GM19238 (cell line): ENCODE results near the gene EIF6.
"Not testable (repeated sequence)": the region's sequence is repeated elsewhere in the genome, so short reads cannot be mapped to it uniquely, and the experiment has no call there.

Experiments used
- DNase-seq: peaks from one replicate; pipeline ENCODE4 v3.0.0; 2011; ENCODE audit warnings: low spot score; ENCODE audit not compliant: insufficient read length

The EIF6 gene

DNA sequence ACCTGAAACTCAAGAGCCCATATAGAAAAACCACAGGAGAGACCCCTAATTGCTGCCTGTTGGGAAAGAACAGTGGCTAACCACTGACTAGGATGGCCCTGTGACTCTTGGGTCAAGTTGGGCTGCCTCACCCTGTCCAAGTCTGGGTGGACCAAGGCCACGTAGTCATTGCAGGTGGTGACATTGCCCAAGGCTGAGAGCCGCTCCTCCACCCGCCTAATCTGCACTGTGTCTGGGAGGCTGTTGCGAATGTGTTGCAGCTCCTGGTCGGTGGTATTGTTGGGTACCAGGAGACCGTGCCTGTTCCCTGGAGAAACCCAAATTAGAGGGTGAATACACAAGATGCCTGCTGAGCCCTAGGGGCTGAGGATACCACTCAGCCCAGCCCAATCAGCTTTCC, 4.0 kb downstream of the EIF6 start:
- DNase-seq, result no peak

DNA sequence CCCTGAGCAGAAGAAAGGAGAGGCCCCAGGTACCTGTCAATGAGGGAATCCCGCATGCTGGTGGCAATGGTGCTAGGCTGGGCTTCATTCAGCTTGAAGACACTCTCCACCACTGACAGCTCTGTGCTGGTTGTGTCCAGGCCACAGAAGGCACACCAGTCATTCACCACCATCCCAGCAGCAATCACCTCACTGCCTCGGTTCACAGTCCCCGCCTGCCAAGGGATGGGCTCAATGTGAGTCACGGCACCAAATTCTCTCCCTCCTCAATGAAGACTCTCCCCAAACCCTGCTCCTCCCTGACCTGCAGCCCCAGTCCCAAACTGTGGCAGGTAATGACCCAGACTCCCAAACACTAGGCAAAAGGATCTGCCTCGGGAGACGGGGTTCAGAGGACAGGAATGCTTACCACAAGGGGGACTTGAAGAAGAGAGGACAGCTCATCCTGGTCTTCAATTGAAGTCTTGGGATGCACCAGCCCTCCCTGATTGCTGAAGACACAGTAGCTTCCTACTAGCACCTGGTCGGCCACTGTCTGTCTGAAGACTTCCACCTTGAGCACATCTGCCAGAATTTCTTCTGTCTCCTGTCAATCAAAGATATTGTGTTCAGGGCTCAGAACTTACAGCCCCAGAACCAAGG, 4.9 kb downstream of the EIF6 start:
- no peak for DNase-seq

DNA sequence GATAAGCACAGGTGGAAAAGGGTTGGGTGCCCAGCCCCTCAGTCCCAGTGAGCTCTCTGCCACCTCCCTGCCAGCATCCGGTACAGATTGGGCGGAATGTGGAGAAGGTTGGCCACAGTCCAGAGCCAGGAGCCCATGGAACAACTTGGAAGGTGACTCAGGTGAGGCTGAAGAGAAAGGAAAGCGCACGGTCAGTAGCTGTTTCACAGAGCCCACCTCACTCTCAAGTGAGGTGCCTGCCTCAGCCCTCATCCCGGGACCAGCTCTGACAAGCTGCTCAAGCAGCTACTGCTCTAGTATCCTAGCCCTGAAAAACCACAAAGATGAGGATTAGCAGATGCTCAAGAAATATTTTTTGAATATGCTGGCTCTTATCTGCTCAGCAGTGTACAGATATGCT, 5.5 kb downstream of the EIF6 start:
- no peak for DNase-seq

DNA sequence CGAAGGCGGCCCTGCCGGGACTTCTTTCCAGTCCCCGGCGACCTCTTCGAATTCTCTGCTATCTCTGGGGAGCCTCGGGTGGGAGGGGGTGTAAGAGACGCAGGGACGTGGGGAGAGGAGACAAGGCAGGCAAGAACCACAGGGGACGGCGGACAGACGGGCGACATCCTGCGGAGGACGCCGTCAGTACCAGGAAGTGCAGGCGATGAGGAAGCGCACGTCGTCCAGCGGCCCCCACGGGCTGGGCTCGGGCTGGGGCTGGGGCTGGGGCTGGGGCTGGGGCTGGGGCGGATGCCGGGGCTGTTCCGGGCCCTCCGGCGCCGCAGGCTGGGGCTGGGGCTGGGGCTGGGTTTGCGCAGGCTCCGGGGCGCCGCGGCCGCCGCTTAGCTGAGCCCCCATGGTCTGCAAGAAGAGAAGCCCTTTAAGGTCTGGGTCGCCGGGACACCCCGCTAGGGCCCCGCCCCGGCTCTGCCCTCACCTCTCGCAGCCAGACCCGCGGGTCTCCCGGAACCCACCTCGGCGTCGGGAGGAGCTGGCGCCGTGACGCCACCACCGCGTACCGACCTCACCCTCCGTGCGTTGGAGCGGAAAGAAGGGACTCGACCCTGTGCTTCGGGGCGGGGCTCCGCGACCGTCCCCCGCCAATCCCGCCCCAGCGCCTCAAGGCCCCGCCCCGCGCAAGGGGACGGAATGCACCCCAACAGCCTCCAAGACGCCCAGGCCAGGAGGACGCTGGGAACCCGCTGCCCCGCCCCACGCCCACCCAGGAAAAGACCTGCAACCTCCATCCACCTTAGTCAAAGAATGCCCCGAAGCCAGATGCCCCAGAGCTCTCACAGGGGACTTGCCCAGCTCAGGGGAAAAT, 6.8 kb downstream of the EIF6 start, which contains the start of gene MMP24OS:
Gene MMP24OS, minus strand, starts transcription at position 592 of the 865 bp plus-strand sequence. Its CDS starts 193 bp downstream, at position 399.
- peak; percentile 95 for DNase-seq

DNA sequence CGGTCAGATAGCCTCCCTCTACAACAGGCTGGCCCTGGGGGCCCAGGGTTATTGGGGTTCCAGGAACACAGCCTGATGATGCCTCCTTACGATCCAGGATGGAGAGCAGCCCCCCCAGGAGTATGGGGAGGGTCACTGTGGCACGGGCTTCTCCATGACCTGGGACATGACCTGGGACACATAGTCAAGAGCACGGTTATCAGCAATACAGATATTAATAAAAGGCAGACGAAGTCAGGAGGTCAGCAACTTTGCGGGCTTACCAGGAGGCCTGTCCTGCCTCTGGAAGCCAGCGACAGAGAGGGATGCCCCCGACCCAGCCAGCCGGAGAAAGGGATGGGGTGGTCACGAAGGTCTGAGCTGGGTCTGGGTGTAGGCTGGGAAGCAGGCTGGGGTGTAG, 7.4 kb downstream of the EIF6 start:
- no peak for DNase-seq

DNA sequence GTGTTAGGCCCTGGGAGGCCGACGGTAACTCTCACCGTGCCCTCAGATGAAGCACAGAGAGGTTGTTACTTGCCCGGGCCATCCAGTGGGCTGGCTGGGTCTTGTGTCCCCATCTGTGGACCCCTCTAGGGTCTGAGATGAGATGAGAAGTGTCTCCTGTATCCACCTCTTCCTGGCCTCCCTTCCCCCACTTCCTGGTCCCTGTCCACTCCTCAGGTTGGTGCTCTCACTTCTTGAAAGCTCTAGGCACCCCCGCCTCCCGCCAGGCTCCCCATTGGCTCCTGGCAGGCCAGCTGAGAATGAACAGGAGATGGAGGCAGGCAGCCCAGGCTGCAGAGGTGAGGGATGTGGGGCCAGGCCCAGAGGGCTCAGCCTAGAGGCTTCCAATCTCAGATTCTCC, 8.2 kb downstream of the EIF6 start:
- DNase-seq, result no peak

DNA sequence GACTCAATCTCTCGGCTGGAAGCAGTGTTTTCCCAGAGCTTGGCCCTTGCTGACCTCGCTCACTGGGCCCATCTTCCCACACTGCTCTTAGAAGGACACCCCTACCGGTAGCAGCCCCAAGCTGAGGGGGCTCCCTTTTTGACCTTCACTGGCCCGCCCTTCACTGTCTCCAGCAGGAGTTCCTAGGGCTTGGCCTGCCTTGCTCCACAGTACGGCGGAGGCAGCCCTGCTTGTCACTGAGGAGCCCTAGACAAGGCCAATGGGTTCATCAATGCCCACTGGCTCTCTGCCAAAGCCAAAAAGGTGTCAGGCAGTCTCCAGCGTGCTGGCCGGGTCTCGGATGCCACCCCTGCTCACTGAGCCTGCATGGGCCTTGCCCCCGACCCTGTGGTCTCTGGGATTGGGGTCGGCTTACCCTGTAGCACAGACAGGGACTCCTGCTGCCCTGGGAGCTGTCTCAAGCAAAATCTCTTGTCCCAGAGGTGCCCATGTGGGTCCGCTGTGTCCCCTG, 8.8 kb downstream of the EIF6 start:
- no peak for DNase-seq

DNA sequence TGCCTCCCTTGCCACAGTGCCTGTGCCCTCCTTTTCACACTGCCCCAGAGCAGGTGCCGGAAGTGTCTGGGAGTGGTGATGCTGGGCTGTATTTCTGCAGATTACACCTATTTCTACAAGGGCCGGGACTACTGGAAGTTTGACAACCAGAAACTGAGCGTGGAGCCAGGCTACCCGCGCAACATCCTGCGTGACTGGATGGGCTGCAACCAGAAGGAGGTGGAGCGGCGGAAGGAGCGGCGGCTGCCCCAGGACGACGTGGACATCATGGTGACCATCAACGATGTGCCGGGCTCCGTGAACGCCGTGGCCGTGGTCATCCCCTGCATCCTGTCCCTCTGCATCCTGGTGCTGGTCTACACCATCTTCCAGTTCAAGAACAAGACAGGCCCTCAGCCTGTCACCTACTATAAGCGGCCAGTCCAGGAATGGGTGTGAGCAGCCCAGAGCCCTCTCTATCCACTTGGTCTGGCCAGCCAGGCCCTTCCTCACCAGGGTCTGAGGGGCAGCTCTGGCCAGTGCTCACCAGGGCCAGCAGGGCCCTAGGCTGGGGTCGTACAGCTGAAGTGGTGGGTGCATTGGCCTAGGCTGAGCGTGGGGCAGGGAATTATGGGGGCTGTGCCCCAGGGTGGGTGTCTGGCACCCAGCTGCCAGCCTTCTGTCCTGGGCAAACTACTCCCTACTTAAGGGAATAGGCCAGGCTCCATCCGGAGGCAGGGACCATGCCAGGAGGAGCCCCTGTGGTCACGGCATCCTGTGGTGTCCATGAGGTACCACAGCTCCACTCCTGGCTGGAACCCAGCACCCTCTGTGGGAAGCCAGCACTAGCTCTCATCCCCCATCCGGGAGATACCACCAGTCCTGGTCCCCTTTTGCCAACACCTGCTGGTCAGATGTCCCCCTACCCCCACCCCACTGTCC, 10.1 kb downstream of the EIF6 start:
- DNase-seq, result no peak

DNA sequence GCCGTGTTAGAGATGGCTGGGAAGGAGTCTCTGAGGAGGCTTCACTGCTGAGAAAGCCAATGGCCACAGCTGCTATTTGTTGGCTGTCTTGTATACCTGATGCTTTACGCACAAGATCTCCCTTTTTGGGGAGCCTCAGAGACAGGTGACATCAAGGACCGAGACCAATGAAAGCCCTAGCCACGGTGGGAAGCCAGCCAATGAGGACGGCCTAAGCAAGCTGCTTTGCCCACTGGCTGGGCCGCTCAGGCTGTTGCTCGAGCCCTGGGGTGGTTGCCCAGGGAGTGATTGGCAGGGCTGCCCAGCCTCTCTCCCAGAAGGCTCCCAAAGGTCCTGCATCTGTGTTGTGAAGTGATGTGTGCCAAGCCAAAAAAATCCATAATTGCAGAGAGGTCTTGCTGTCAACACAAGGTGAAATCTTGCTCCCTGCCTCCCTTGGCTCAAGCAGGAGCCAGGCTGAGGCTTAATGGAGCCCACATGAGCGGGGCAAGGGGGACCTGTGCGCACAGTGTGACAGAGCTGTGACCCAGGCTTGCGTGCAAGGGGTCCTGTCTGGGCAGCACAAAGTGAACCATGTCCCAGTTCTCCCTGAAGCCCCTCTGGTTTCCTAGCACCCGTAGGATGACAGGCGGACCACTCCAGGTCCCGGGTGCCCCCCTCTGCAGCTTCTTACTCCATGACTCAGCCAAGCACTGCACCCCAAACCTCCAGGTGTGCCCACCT, 11.0 kb downstream of the EIF6 start:
- no peak for DNase-seq

DNA sequence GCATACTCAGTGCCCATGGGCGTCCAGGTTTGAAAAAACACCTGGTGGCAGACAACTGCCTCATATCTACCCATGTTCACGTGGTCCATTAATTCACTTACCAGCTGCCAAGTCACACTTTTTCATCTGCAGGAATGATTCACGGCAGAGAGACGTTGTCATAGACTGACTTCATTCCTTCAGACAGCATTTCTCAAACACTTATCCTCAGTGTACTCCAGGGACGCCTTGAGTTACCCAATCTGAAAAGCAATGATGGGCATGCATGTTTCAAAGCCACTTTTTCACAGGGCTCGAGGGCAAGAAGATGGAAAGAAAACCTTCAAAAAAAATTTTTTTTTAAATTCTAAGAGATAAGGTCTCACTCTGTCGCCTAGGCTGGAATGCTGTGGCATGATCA, 12.7 kb downstream of the EIF6 start:
- DNase-seq, result no peak

DNA sequence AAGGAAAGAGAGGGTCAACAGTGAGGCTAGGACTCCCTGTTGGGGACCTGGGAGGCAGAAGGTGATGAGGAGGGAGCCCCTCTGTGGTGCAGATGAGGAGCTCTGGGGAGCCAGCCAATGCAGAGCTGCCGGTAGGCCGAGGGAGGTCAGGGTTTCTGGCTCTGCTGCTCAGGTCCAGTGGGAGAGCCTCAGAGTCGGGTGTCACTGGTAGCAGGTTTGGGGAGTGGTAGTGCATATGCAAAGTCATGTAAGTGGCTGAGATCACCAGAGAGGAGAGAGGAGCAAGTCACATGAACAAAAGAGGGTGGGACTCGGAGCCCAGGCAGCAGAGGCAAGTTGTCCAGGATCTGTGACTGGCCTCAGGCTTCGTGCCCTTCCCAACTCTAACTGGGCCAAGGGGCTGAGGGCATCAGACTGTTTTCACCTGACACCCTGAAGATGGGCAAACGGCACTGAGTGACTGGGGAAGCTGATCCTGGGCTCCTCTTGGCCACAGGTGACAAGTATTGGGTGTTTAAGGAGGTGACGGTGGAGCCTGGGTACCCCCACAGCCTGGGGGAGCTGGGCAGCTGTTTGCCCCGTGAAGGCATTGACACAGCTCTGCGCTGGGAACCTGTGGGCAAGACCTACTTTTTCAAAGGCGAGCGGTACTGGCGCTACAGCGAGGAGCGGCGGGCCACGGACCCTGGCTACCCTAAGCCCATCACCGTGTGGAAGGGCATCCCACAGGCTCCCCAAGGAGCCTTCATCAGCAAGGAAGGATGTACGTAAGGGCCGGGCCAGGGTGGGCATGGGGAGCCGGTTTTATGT, 13.3 kb downstream of the EIF6 start:
- no peak for DNase-seq

DNA sequence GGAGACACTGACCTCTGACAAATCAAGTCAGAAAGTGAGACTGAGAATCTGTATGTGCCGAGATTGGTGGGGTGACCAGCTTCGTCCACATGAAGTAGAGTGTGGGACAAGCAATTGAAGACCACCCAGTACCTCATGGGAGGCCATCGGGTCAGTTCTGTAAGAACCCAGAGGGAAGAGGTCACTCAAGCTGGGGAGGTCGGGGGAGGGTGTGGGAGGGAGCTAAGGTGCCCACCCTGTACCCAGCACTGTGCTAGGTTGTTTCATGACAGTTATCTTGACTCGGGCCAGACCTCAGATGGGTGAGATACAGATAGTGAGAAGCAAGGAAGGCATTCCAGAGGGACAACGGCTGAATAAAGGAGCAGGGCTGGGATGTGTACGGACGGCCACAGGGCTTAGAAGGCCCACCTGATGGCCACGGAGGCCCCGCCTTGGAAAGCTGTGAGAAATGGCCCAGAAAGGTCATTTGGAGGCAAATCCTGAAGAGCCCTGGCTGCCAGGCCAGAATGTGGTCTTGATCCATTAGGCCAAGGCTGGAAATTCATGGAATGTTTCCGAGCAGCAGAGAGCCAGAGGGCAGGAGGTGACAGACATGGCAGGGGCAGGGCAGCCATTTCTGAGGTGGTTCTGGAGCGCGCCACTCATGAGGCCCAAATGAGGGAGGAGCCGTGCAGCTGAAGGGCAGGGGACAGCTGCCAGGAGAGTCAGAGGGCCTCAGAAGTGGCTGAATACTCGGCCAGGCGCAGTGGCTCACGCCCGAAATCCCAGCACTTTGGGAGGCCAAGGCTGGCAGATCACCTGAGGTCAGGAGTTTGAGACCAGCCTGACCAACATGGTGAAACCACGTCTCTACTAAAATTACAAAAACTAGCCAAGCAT, 14.3 kb downstream of the EIF6 start:
- DNase-seq, result no peak

DNA sequence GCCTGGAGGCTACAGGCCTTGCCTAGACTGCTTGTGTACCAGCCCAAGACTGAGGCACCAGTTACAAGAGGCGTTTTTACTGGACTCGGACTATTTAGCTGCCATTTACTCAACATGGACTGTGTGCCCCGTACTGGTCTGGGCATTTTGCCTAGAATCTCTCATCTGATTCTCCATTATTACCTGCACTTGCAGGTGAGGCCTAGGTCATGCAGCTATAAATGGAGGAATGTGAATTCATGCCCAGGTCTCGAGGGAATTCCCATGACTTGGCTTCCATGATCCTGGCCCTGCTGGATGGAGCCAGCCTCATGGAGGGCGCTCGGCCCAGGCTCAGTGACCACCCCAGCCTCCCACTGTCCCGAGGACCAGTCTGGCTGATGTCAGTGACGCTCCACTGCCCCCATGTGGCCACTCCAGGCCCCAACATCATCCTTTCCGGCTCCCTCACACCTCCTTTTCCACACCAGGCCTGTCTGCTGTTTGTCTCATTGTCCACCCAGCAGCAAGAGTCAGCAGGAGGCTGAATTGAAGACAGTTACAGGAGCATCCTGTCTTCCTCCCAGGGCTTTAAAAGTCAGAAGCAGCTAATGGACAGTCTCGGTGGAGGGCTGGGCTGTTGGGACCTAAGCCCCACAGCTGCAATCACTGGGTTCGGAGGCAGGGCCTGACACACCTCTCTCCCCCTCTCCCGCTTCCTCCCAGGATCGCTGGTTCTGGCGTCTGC, 15.4 kb downstream of the EIF6 start:
- peak; percentile 60 for DNase-seq

DNA sequence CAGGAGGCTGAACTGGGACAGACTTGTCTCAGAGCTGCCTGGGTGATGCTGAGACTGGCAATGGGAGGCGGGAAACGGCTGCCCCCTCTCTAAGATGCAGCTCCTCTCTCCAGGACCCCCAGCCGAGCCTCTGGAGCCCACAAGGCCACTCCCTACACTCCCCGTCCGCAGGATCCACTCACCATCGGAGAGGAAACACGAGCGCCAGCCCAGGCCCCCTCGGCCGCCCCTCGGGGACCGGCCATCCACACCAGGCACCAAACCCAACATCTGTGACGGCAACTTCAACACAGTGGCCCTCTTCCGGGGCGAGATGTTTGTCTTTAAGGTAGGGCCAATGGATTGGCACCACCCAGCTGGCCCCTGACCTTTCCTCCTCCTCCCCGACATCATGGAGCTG, 17.5 kb downstream of the EIF6 start:
- DNase-seq, result no peak

DNA sequence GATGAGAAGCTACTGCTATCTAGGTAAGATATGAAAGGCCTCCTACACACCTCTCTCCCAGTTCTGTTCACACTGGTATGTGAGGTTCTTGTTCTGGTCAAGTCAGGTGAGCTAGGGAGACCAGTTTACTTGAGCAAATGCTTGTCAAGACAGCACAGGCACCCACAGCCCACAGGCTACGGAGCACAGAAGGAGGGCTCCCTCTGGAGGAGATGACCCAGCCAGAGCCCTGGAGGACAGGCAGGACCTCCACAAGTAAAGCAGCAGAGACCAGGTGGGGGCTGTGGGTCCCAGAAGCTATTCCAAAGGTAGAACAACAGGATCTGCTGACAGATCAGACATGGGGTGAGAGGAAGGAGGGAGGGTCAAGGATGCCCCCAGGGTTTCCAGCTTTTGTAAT, 19.8 kb downstream of the EIF6 start:
- DNase-seq, result no peak

DNA sequence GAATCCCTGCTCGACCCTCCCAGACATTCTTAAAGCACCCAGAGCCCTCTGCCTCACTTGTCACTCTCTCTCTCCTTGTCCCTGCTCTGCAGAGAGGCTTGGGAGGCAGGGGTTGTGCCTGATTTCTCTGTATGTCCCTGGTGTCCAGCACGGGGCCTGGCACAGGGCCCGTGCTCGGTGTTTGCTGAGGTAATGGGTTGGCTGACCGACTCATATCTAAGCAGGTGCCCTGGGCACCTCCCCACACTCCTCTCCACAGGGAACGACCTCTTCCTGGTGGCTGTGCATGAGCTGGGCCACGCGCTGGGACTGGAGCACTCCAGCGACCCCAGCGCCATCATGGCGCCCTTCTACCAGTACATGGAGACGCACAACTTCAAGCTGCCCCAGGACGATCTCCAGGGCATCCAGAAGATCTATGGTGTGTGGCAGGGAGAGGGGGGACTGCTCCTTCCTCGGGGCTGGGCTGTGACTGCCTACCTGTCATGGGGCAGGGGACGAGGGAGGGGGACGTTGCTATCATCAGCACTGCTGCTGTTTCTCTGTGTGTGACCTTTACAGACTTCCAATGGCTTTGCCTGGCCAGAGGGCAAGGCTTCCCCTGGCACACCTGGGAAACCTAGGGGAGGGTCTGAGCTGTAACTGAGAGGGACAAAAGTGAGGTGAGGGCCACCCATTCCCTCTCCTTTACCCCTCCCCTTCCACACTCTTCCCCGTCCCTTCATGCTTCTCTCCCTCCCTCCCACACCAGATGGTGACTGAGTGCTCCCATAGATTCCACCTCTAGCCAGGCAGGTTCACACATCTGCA, 20.8 kb downstream of the EIF6 start:
- no peak for DNase-seq

DNA sequence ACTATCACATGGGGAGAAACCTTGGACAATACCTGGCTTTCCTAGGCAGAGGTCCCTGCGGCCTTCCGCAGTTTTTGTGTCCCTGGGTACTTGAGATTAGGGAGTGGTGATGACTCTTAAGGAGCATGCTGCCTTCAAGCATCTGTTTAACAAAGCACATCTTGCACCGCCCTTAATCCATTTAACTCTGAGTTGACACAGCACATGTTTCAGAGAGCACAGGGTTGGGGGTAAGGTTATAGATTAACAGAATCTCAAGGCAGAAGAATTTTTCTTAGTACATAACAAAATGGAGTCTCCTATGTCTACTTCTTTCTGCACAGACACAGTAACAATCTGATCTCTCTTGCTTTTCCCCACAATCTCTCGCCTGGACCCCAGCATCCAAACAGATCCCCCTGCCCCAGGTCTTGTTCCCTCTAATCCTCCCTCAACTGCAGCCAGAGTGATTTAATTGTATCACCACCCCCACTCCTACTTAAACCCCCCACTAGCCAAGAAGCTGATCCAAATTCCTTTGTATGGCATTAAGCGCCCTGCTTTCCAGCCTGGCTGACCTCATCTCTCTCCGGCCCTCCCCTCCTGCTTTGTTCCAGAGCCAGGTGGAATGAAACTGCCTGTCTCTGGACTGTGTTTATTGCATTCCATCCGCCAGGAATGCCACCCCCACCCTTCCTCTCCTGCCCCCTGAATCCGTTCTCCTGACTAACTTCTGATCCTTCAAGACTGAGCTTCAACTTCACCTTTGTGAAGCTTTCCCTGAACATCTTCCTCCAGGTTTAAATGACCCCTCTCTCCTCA, 21.6 kb downstream of the EIF6 start:
- not testable (repeated sequence) for DNase-seq
